Right cardiac atrium (tissue), 5 donors: ENCODE results near the gene GPR31. TPM values are rescaled to one million over a fixed set of nuclear protein-coding genes. Genes with fewer than 3 reads are reported as not detected.

Experiments used
- ATAC-seq, 2 donors: fragments of 200-7000 bp; cut with Tn5 transposase; one replicate each; pipeline versions ENCODE4 v1.8.0 to v1.9.1; 2020; ENCODE audit warnings: moderate library complexity in 2 of 2, mild to moderate bottlenecking in 1 of 2
- DNase-seq, 3 donors: peaks; one replicate each; pipeline ENCODE4 v3.0.0-alpha.2; 2020
- H3K27ac ChIP-seq: one replicate; pipeline ENCODE4 v1.5.1; 2013; ENCODE audit warnings: mild to moderate bottlenecking, low read length, control low read depth, moderate library complexity
- H3K27me3 ChIP-seq: one replicate; pipeline ENCODE4 v1.6.1; 2013; ENCODE audit not compliant: control insufficient read depth, insufficient read depth
- H3K4me1 ChIP-seq: one replicate; pipeline ENCODE4 v1.6.1; 2013; ENCODE audit warnings: low read length; ENCODE audit not compliant: control insufficient read depth, insufficient read depth
- H3K4me3 ChIP-seq: one replicate; pipeline ENCODE4 v1.5.1; 2013; ENCODE audit warnings: low read length, control low read depth
- H3K9me3 ChIP-seq: one replicate; pipeline ENCODE4 v1.6.1; 2013; ENCODE audit warnings: low read length; ENCODE audit not compliant: control insufficient read depth
- WGBS: extraction: QIAGEN DNeasy Blood & Tissue Kit; methylation state at CpG from one replicate; pipeline ENCODE4 v1.1.7; 2013; 5-methylcytosine and 5-hydroxymethylcytosine counted together
- intact Hi-C, 4 donors: fragments of 100-400 bp; cut with DNase I; formaldehyde crosslinking; loops; one replicate each; pipeline versions ENCODE4 v1.11.0 to v1.14.0; 2022 to 2023
- polyA plus RNA-seq: library from polyadenylated mRNA; stranded (reverse); fragments of 200-250 nt; gene quantifications from one replicate; pipeline ENCODE4 v1.2.3, GENCODE V29; 2013
- total RNA-seq, 4 donors: library from RNA; stranded (reverse); fragmentation: NEBNext Ultra II Directional; extraction: Animal tissue kit (Norgen Biotek cat#: 25700); gene quantifications; one replicate each; pipeline ENCODE4 v1.2.1, GENCODE V29; 2021
- donor health status: healthy with polysubstance abuse.
- donor health status: DM: no; HTN: yes; CAD: no.
- donor health status: DM: no; HTN: no; CAD: no.
- donor health status: DM: no; HTN: yes; CAD: no; lungs with severe emphysema.
- donor health status: DM: yes; HTN: yes; CAD: no.

GPR31 gene
- total and polyA plus RNA-seq, 5 donors: not detected

DNA sequence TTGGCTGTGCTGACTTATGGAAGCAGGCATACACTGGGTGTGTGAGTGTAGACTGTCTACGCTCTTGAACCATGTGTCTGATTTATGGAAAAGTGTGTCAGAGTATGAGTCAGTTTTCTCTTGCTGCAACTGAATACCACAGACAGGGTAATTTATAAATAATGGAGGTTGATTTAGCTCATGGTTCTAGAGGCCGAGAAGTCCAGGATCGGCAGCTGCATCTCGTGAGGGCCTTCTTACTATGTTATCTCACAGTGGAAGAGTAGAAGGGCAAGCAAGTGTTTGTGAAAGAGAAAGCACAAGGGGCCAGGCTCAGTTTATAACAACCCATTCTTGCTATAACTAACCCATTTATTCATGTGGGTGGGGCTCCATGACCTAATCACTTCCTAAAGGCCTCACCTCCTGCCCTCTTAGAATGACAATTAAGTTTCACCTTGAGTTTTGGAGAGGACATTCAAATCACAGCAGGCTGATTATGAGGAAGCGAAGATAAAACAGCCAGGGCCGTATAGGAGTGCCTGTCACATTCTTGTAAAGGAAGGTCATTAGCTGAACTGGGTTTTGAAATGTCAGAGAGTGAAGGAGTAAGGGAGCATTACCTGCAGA lies 6.7 kb downstream of the GPR31 start:
- Histone ChIP-seq H3K27ac (no peak overlapping the region), H3K4me3 (no peak overlapping the region), H3K4me1 (no peaks in the 10 kb centered on the region), H3K9me3 (no peaks in the 10 kb centered on the region), H3K27me3 (no peaks in the 10 kb centered on the region)
- intact Hi-C loops: no loop called here
- 83% methylated on average over 6 of the region's 6 CpGs for WGBS
- DNase-seq (no peak), ATAC-seq (no peak)

DNA sequence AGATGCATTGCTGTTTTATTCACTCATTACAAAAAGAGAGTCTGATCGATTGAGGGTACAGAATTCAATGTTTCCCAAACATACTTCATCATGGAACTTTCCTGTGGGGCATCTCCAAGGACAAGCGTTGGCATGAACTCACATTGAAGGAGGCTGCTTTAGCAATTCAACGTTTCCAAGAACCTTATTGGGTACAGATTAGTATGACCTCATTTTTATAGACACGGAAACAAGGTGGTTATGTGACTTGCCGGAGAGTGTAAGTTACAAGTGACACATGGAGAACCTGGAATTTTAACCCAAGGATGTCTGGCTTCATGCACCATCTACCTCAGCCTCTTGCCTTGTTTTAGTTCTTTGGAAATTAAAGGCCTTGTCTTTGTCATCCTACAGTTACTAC lies 8.8 kb downstream of the GPR31 start:
- Histone ChIP-seq H3K27ac (no peak overlapping the region), H3K4me3 (no peak overlapping the region), H3K27me3 (no peaks in the 10 kb centered on the region), H3K9me3 (no peaks in the 10 kb centered on the region), H3K4me1 (no peaks in the 10 kb centered on the region)
- ATAC-seq: no peak
- no peak for DNase-seq
- intact Hi-C loops: loop anchor here in 1 of 4 donors (10.0 kb wide), 1 partner anchor 374 kb away; no protein-coding TSS in a partner anchor
- WGBS: 77% methylated on average over 5 of the region's 5 CpGs

DNA sequence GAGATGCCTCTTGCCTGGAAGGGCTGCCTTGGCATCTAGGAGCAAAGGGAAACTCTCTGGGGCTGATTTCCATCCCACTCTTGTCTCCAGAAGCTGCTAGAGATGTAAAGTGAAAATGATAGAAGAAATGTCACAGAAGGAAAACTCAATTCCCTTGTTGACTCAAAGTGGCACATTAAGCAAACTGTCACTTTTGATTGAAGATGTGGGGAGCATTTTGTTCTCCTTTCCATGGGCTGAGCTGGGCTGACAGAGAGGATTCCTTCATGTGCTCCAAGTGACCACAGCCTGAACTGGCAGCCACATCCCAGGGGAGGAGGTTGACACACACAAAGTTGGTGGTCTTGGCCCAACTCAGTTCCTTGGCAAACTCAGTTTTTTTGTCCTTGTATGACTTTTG lies 9.8 kb downstream of the GPR31 start:
- H3K9me3 ChIP-seq: no peaks in the 10 kb centered on the region
- intact Hi-C loops: loop anchor here in 1 of 4 donors (10.0 kb wide), 1 partner anchor 373 kb away; no protein-coding TSS in a partner anchor
- ATAC-seq (no peak), DNase-seq (no peak)
- H3K4me1 ChIP-seq: no peaks in the 10 kb centered on the region
- H3K4me3 ChIP-seq: no peak overlapping the region
- H3K27ac ChIP-seq: no peak overlapping the region
- H3K27me3 ChIP-seq: no peaks in the 10 kb centered on the region

DNA sequence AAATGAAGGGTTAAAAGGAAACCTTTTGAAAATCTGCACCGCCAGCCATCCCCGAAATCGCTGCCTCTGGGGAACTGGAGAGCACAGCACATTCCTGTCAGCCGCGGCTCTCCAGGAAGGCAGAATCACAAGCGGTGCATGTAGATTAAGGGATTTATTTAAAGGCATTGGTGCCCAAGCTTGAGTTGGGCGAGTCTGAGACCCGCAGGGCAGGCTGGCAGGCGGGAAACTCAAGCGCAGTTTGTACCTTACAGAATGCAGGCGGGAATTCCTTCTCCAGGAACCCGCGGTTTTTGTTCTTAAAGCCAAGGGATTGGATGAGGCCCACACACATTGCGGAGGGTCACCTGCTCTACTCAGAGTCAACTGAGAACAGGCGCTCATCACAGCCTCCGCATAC lies 10.8 kb downstream of the GPR31 start:
- intact Hi-C loops: loop anchor here in 1 of 4 donors (10.0 kb wide), 1 partner anchor 372 kb away; no protein-coding TSS in a partner anchor
- no peak overlapping the region for H3K27ac ChIP-seq
- no peak overlapping the region for H3K4me3 ChIP-seq
- H3K27me3 ChIP-seq: no peaks in the 10 kb centered on the region
- ATAC-seq (no peak), DNase-seq (no peak)
- H3K4me1 ChIP-seq: no peaks in the 10 kb centered on the region
- no peaks in the 10 kb centered on the region for H3K9me3 ChIP-seq
- 22% methylated on average over 16 of the region's 16 CpGs for WGBS

DNA sequence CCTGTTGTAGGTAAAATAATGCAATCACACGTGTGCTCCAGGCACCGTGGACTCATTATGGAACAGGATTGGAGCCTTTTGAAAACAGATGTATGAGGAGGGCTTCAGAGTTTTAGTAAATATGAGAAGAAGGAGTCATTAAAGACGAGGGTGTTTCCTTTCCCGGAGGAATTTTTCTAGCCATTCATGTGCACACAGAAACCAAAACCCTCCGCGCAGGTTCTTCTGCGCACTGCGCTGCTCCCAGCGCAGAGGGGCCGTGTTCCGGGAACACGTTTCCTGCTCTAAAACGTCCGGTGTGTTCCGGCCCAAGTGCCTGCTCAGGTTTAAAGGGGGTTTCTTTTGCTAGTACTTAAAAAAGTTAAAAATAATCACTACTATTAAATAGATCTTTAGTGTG lies 11.6 kb downstream of the GPR31 start:
- H3K27me3 ChIP-seq: no peaks in the 10 kb centered on the region
- intact Hi-C loops: loop anchor here in 1 of 4 donors (10.0 kb wide), 1 partner anchor 371 kb away; no protein-coding TSS in a partner anchor
- WGBS: 72% methylated on average over 15 of the region's 15 CpGs
- no peak overlapping the region for H3K4me3 ChIP-seq
- H3K4me1 ChIP-seq: no peaks in the 10 kb centered on the region
- H3K27ac ChIP-seq: no peak overlapping the region
- ATAC-seq (no peak), DNase-seq (no peak)
- no peaks in the 10 kb centered on the region for H3K9me3 ChIP-seq

DNA sequence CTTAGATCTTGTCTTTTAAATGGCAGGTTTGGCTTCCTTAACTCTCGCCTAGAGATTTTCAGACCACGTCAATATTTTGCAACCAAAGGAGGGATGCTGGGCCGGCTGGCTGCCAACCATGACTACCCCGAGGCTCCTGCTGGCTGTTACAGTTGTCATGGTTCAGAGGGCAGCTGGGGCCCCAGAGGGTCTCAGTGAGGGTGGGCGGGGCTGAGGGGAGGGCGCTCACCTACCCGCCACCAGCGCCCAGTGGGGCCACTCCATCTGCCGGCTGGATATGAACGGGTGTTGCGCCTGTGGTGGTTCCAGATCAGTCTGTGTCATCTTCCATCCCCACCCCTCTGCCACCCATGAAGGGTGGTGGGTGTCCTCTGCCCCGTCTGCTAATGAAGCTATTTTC lies 12.3 kb downstream of the GPR31 start:
- 79% methylated on average over 12 of the region's 12 CpGs for WGBS
- no peaks in the 10 kb centered on the region for H3K27me3 ChIP-seq
- intact Hi-C loops: loop anchor here in 1 of 4 donors (10.0 kb wide), 1 partner anchor 371 kb away; no protein-coding TSS in a partner anchor

DNA sequence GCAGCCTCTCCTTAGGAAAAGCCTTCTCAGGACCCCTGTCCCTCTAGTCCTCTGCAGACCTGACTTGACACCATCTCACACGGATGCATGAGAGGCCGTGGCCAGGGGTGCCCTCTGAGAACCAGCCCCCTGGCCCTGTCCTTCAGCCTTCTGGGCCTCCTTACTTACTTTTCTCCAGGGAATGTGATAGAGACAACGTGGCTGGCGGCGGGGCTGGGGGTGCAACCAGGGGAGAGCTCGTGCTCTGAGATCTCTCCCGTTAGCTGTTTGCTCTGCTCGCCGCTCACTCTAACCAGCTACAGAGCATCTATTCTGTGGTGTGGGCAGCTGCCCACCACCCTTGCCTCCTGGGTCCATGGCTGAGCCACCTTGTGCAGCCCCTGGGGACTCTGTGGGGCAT lies 14.7 kb downstream of the GPR31 start:
- no peak for DNase-seq
- no peak for ATAC-seq
- intact Hi-C loops: loop anchor here in 2 of 4 donors (5.0 to 10.0 kb wide), 2 partner anchors 366 to 368 kb away; no protein-coding TSS in a partner anchor
- H3K4me3 ChIP-seq: no peak overlapping the region
- H3K4me1 ChIP-seq: no peaks in the 10 kb centered on the region
- no peaks in the 10 kb centered on the region for H3K9me3 ChIP-seq
- no peak overlapping the region for H3K27ac ChIP-seq
- no peaks in the 10 kb centered on the region for H3K27me3 ChIP-seq
- WGBS: 73% methylated on average over 9 of the region's 9 CpGs

More for the DNA sequence above, 12.3 kb downstream of the GPR31 start:
- no peaks in the 10 kb centered on the region for H3K9me3 ChIP-seq
- DNase-seq (no peak), ATAC-seq (no peak)
- H3K4me1 ChIP-seq: no peaks in the 10 kb centered on the region
- no peak overlapping the region for H3K4me3 ChIP-seq
- no peak overlapping the region for H3K27ac ChIP-seq

DNA sequence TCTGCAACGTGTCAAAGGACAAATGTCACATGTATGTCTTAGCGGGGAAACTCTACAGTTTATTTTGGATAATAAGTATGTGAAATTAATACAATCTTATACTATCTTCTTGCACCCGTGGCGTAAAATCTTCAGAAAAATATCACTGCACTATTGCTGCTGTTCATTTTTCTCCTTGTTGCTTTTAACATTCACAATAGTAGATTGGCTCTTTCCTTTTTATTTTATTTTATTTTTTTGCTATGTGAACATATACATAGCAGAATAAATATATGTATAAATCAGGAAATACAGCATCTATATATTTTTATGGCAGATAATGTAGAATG lies 15.4 kb downstream of the GPR31 start:
- WGBS: 34% methylated on average over 4 of the region's 4 CpGs
- Histone ChIP-seq H3K27me3 (no peaks in the 10 kb centered on the region), H3K4me1 (no peaks in the 10 kb centered on the region), H3K4me3 (no peak overlapping the region), H3K27ac (no peak overlapping the region), H3K9me3 (no peaks in the 10 kb centered on the region)
- intact Hi-C loops: loop anchor here in 2 of 4 donors (5.0 to 10.0 kb wide), 2 partner anchors 365 to 368 kb away; no protein-coding TSS in a partner anchor
- ATAC-seq (no peak), DNase-seq (no peak)

DNA sequence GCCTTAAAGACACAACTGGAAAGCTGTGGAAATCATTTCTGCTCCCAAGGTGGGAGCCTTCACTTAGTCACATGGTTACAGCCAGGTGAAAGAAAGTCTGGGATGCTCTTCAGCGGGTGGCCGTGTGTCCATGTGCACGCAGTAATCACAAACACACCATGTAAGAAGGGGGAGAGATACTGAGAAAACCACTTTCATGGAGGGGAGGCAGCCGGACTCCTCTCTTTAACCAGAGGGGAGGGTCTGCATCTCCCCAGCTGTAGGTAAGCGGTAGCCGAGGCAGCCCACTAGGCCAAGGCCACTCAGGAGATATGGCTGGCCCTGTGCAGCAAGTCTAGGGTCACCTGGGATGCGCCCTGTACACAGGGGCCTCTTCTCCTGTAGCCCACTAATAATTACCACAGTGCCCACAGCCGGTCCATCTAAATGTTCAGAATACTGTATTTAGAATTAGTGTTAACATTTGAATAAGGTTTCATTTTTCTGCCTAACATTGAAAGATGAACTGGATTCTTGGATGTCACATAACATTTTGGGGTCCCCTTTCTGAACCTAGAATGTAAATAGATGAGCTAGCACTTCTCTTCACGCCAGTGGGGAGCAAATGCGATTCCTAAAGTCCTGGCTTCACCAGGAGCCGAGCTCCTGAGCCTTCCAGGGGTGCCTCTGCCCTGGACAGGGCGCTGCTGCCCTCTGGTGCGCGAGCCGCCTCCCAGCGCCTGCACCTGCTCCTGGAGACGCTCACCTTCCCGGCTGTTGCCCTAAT lies 15.9 kb downstream of the GPR31 start:
- ATAC-seq: peak; percentile 76 to 77
- Histone ChIP-seq H3K27me3 (no peaks in the 10 kb centered on the region), H3K4me3 (no peak overlapping the region), H3K9me3 (no peaks in the 10 kb centered on the region), H3K27ac (no peak overlapping the region), H3K4me1 (no peaks in the 10 kb centered on the region)
- WGBS: 48% methylated on average over 18 of the region's 18 CpGs
- DNase-seq: peak in 2 of 3 donors; percentile 68
- intact Hi-C loops: loop anchor here in 2 of 4 donors (5.0 to 10.0 kb wide), 2 partner anchors 365 to 367 kb away; no protein-coding TSS in a partner anchor

DNA sequence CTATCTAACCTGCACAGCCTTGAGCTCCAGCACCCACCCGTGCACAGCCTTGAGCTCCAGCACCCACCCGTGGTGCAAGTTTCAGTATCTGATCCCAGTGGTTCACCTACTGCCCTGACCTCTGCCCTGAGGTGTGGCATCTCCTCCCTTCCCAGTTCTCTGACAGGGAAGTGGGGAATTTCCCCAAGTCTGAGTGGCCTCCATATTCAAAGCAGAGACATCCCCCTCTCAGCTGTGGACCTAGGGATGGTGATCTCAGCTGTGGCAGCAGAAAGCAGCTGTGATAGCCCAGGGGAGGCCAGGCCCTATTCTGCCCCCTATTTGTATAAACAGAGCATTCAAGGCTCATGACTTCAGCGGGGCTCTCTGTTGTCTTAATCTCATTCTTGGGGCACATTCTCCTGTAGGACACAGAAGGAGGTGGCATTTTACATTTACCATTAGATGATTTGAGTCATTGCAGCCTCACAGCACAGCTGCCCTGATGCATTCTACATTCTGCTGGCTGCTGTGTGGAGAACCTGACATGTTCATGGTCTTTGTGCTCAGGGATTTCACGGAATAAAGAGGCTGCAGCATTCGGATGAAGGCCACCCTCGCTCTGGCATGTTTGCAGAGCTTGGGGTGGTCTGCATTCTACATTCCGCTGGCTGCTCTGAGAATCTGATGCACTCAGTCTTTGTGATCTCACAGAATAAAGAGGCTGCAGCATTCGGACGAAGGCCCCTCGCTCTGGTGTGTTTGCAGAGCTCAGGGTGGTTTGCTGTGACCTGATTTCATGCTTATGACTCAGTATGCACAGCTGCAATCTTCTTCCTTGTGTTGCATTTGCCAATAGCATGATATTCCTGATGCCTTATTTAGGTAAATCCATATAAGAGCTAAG lies 16.9 kb downstream of the GPR31 start:
- Histone ChIP-seq H3K27ac (no peak overlapping the region), H3K9me3 (no peaks in the 10 kb centered on the region), H3K27me3 (no peaks in the 10 kb centered on the region), H3K4me1 (no peaks in the 10 kb centered on the region), H3K4me3 (no peak overlapping the region)
- WGBS: 69% methylated on average over 10 of the region's 10 CpGs
- intact Hi-C loops: loop anchor here in 2 of 4 donors (5.0 to 10.0 kb wide), 2 partner anchors 364 to 366 kb away; no protein-coding TSS in a partner anchor
- ATAC-seq: no peak
- no peak for DNase-seq
